GM12873 (cell line): ENCODE measurements around the gene ATP9B.

Experiments used
- TF ChIP-seq, protein P1 (sequence below): IDR thresholded peaks from 2 replicates; pipeline ENCODE4 v1.5.1; 2012; ENCODE audit warnings: low read depth, mild to moderate bottlenecking, moderate library complexity, low read length, control low read depth; ENCODE audit not compliant: insufficient read depth; ENCODE audit errors: missing control alignments

ATP9B gene

DNA sequence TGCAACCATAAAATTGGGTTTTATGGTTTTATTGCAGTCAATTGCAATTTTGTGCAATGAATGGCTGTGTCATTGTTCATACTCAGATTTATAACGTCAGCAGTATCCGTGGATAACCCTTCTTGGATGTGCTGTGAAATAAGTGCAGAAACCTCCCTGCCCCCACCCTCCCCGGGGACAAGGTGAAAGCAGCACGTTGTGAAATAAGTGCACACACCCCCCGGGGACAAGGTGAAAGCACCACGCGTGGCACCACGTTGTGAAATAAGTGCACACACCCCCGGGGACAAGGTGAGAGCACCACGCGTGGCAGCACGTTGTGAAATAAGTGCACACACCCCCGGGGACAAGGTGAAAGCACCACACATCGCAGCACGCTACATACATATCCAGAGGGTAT lies 232.9 kb downstream of the ATP9B start:
- TF ChIP-seq, protein P1, sequence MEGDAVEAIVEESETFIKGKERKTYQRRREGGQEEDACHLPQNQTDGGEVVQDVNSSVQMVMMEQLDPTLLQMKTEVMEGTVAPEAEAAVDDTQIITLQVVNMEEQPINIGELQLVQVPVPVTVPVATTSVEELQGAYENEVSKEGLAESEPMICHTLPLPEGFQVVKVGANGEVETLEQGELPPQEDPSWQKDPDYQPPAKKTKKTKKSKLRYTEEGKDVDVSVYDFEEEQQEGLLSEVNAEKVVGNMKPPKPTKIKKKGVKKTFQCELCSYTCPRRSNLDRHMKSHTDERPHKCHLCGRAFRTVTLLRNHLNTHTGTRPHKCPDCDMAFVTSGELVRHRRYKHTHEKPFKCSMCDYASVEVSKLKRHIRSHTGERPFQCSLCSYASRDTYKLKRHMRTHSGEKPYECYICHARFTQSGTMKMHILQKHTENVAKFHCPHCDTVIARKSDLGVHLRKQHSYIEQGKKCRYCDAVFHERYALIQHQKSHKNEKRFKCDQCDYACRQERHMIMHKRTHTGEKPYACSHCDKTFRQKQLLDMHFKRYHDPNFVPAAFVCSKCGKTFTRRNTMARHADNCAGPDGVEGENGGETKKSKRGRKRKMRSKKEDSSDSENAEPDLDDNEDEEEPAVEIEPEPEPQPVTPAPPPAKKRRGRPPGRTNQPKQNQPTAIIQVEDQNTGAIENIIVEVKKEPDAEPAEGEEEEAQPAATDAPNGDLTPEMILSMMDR = no peak

DNA sequence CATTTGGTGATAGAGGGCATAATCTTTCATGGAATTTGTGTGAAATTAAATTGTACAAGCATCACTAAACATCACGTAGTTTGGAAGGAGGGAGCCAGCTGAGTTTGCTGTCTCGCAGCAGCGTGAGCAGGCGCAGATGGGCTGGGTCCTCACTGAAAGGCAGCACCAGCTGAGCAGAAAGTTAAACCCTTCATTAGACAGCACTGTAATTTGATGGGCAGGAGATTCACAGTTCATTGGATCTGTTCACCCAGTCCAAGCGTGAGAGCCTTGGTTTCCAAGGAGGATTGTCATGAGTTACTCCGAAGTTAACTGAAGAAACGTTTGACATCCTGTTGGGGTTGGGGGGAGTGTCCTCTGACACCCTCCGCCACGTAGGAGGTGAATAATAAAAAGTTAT lies 236.7 kb downstream of the ATP9B start:
- TF ChIP-seq, protein P1 = no peak

DNA sequence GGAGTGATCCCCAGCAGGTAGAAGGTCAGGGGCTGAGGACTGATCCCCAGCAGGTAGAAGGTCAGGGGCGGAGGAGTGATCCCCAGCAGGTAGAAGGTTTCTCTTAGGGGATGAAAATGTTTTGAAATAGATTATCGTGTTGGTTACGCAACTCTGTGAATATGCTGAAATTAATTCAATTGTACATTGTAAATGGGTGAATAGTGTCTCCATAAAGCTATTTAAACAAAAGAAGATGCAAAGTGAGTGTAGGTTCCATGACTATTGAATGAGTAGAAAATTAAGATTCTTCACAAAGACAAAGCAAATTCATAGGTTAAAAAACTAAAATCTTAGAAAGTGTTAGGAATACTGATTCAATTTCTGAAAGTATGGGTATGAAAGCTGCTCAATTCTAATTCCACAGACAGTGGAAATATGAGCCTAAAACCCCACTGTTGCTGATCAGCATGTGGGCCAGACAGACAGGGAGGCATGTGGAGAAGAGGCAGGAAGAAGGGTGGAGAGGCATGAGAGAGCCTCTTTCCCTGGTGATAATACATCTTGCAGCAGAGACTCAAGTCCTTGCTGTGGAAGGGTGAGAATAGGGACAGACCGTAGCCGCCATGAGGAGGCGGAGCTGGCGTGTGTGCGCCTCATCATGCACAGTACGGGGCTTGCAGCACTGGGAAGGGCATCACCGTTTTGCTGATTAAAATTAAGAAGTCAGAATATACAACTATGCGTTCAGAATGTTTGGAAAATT lies 240.6 kb downstream of the ATP9B start:
- TF ChIP-seq, protein P1 = no peak

DNA sequence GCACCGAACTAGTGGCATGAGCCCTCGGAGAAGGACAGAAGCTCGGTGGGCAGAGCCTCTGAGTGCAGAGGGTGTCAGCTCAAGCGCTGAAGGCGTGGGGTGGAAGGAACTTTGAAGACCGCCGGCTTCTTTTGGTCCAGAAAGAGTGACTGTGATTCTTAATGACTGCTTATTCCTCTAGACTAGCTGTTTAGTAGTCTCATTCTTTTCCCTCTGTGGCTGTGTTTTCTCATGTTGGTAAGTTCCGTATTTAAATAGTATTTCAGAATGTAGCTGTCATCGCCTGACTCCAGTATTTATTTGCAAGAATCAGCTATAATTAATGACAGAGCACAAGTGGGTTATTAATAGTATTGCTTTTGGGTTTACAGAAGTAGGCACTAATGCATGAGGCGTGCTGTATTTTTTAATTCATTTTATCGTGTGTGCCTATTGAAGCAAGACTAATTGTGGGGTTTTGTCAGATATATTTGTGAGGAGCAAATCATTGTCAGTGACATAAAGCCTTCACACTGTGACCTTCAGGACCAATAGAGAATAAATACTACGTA lies 245.7 kb downstream of the ATP9B start:
- TF ChIP-seq, protein P1 = no peak

DNA sequence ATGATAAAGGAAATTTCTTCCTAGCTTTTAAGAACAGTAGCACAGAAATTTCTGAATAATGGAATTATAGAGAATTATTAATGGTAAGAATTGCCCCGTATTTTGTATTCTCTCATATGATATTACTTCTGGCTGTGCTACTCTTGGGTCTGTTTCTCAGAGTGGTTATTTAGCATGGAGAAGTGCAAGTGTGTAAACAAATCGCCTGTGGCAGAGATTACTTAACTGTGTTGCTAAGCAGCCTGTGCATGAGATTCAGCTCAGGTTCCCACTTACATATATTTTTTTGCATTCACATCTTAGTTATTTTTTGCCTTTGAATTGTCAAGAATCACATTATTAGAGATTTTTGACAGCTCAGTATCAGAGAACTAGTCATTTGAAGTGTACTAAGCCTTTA lies 246.4 kb downstream of the ATP9B start:
- TF ChIP-seq, protein P1 = no peak

DNA sequence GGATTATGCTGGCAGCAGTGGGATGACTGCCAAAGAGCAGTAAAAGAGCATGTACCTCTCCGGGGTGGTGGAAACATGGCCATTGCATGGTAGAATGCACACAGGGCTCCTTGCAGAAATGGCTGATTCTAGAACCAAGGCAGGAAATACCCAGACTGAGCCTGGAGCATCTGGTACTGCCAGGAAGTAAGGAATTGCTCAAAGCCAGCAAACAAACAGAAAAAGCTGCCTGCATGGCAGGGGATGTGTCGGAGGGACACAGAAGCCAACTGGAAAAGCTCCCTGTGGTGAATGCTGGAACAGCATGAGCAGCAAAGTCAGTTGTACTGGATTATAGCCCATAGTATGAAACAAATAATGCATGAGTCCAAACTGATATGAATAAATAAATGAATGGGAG lies 248.5 kb downstream of the ATP9B start:
- TF ChIP-seq, protein P1 = peak; percentile 17

DNA sequence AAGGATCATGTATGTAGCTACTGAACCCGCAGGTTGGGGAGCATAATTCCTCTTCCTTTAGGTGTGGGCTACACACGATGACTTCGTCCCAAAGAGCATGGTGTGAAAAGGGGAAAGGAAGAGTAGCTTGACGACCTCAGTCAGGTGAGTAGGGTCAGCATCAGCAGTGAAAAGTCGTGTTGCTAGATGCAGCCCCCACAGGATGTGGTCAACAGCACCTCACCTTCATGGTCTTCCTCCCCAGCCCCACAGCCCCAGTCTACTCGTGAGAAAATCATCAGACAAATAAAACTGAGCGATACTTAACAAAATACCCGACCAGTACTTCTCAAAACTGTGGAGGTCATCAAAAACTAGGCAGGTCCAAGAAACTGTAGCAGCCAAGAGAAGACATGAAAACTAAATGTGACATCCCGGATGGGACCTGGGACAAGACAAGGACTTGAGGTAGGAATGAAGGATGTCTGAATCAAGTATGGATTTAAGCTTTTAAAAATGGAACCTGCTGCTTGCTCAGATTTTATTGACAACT lies 249.0 kb downstream of the ATP9B start:
- TF ChIP-seq, protein P1 = no peak
